ENCODE measurements around the gene HELB.

Gene HELB

DNA sequence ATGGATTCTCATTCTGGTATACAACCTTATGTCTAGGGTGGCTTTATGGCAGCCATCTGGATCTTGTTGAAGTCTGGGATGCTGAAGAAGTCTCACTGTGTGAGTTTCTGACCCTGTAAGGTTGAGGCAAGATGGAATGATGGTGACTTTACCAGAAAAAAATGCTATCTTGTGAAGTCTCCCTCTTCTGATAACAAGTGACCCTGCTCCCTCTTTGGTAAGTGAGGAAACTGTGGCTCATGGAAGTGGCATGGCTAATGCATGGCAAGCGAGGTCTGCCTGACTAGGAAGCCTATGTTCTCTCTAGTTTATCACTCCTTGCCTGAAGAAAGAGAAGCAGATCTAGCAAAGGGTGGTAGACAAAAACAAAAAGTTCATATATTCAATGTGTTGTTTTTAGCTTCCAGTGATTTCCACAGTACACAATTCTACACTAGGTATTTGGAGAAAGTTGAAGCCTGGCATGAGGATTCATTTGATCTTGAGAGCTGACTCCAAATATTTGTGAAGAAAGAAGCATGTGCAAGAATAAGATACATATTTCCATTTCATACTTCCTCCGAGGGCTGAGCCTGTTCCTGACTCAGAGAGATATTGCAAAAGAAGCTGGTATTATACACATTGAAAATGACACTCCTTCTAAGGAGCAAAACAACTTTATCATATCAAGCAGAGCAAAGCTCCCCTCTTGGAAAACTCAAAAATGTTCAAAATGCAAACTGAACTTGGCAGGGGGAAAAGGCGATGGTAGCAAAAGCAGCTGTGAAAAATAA is 63.6 kb downstream of the HELB start:
- DNase-seq = no peak

DNA sequence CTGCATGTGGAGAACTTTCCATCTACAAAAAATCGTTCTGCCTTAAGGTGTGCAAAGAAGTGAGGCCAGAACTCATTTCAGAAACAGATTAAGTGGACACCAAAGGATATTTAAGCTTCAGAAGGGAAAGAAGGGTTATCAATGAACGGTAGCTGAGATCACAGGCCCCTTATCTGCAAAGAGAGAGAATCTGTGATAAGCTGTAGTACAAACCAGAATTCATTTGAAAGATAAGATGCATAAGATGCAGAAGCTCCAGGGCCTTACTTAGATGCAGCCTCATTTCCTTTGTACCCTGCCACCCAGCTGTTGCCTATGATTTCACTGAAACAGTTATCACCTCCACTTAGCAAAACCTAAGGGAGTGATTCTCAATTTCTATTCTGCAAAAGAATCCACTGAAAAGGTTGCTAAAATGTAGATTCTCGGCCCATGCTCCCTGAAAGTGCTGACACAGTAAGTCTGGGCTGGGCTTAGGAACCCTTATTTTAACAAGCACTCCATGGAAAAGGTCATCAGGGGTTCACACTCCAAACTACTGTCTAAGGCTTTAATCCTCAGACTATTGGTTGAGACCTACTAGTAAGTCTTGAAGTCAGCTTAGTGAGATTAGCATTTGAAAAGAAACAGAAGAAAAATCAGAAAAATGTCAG is 64.8 kb downstream of the HELB start:
- no peak for DNase-seq

DNA sequence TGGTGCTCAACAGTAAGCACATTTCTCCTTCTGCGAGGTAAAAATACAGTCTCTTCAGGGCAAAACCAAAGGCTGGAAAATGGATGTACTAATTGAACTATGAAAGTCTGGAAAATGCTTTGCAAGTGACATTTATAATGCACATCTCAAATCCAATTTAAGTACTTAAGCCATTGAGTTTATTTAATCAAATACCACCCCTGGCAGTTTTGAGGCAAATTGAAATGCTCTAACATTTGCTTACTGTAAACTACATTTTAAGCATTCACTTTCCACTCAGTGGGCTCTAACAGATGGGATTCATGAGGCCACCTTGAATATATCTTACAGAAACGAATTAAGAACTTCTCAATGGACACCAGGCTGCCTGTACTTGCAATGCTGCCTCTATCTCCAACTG is 69.7 kb downstream of the HELB start:
- no peak for DNase-seq

- no peak for DNase-seq
Observed at GRCh38 chr12:66375560-66375959, 73.3 kb downstream of the HELB start.

DNA sequence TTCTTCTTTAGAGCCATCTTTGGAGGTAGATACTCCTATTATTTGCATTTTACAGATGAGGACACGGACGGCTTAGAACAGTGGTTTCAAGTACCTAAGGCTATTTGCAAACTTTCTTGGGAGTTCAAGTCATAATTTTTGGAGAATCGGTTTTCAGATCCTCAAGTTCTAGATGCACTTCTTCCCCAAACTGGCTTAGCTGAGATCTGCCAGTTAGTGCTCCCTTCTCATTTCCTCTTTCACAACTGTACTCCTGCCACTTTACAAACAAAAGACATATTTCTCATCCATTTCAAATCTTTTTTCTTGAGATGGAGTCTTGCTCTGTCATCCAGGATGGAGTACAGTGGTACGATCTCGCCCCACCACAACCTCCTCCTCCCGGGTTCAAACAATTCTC is 77.3 kb downstream of the HELB start:
- no peak for DNase-seq

DNA sequence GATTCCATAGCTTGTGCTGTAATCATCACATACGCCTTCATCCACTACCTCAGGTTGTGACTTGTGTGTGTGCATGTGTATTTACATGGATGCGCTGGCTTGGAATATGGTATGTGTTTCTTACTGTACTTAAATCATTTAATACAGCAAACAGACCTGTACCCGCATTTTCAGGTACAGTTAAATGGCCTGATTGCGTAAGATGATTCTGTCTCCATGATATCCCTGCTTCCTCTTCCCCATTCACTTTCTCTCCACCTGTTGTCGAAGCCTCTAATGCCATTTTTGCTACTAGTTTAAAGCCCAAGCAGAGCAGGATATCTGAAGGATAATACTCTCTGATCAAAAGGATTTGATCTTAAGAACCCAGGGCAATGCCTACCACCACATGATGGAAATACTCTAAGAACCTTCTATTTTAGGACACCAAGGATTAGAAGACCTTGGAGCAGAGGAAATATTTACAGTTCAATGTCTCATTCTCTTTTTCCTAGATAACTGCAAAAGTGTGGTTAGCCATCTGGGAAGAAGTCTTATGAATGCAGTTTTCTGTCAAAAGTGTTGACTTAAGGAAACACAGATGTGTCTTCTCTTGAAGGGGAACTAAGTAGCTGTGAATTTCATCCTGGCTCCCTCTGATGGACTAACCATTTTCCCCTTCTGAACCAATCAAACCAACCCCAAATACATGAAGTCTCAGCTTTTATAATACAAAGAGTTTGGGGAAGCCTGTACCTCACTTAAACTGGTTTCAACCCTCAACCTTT is 78.7 kb downstream of the HELB start:
- no peak for DNase-seq

DNA sequence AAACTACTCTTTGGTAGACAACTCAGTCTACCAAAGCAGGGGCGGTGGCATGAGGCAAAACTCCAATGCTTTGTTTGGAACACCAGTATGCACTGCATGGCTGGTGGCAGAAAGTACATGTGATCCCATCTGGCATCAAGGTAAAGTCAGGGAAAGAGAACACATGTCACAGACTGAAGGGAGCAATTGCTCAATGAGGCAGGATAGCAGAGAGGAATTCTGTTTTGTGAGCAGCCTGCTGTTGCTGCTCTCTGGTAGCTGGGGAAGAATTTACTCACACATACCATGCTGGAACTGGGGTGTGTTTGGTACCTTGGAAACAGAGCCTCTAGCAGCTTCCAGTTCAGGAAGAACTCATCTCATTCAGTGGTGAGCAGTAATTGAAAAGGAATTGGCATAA is 84.8 kb downstream of the HELB start:
- no peak for DNase-seq

Measured in activated CD4-positive, CD25-positive, alpha-beta regulatory T cell (primary cell).